ENCODE data around the gene PSMC3. TPM values are rescaled to one million over a fixed set of nuclear protein-coding genes. Genes with fewer than 3 reads are reported as not detected.

The PSMC3 gene
- total and polyA plus RNA-seq, 2 donors = 60.1 to 177 TPM

DNA sequence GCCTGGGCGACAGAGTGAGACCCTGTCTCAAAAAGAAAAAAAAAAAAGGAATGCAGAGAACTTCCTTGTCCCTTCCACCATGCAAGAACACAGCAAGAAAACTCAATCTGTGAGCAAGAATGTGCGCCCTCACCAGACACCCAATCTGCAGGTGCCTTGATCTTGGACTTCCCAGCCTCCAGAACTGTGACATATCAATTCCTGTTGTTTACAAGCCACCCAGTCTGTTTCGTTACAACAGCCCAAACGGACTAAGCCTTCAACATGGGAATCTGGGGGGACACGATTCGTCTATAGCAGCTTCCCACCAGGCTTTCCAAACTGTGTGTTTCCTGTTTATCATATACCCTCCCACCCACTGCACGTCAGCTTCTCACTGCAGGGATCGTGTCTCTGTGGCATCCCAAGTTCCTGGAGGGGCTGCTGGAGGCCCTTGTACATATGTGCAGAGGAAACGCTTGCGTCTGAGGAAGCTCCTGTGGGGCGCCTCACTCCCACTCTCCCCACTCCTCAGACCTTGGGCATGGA is 11.0 kb upstream of the PSMC3 start:
- no peaks in the 10 kb centered on the region for H3K4me1 ChIP-seq (ENCODE audit: insufficient read depth)
- no peak overlapping the region for H3K4me3 ChIP-seq (ENCODE audit: low read depth, low read length)
- H3K27ac ChIP-seq (ENCODE audit: low read depth) = no peak overlapping the region
- DNase-seq (ENCODE audit: extremely low spot score) = no peak
- WGBS = 79% methylated on average over 11 of the region's 11 CpGs
- H3K36me3 ChIP-seq (ENCODE audit: insufficient read depth) = no peaks in the 10 kb centered on the region

DNA sequence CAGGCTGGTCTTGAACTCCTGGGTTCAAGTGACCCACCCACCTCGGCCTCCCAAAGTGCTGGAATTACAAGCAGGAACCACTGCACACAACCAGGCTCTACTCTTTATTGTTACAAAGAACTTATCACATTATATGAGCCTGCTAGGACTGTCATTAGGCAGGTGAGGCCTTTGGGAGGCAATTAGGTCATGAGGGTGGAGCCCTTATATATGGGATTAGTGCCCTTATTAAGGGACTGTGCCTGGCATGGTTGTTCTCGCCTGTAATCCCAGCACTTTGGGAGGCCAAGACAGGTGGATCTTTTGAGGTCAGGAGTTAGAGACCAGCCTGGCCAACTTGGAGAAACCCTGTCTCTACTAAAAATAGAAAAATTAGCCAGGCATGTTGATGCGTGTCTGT is 10.5 kb upstream of the PSMC3 start:
- DNase-seq (ENCODE audit: extremely low spot score) = no peak
- Histone ChIP-seq H3K36me3 (ENCODE audit: insufficient read depth) (no peaks in the 10 kb centered on the region), H3K27ac (ENCODE audit: low read depth) (no peak overlapping the region), H3K4me1 (ENCODE audit: insufficient read depth) (no peaks in the 10 kb centered on the region), H3K4me3 (ENCODE audit: low read depth, low read length) (no peak overlapping the region)
- 95% methylated on average over 3 of the region's 3 CpGs for WGBS

DNA sequence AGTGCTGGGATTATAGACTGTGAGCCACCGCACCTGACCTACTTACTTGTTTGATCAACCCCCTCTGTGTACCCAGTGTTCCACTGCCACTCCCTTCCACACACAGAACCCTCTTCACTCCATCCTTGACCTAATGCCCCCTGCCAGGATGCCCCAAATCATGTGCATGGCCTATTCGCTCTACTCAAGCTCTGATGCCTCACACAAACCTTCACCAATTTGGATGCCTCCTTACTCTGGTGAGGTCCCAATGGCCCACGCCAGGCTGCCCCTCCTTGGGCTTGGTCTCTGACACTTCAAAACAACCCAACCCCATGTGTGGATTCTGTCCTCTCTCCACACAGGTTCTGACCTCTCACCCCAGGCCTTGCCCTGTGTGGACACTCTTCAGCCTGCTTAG is 9.4 kb upstream of the PSMC3 start:
- no peak for DNase-seq (ENCODE audit: extremely low spot score)
- H3K4me1 ChIP-seq (ENCODE audit: insufficient read depth) = no peaks in the 10 kb centered on the region
- H3K36me3 ChIP-seq (ENCODE audit: insufficient read depth) = no peaks in the 10 kb centered on the region
- no peak overlapping the region for H3K27ac ChIP-seq (ENCODE audit: low read depth)
- 94% methylated on average over 3 of the region's 3 CpGs for WGBS
- no peak overlapping the region for H3K4me3 ChIP-seq (ENCODE audit: low read depth, low read length)

DNA sequence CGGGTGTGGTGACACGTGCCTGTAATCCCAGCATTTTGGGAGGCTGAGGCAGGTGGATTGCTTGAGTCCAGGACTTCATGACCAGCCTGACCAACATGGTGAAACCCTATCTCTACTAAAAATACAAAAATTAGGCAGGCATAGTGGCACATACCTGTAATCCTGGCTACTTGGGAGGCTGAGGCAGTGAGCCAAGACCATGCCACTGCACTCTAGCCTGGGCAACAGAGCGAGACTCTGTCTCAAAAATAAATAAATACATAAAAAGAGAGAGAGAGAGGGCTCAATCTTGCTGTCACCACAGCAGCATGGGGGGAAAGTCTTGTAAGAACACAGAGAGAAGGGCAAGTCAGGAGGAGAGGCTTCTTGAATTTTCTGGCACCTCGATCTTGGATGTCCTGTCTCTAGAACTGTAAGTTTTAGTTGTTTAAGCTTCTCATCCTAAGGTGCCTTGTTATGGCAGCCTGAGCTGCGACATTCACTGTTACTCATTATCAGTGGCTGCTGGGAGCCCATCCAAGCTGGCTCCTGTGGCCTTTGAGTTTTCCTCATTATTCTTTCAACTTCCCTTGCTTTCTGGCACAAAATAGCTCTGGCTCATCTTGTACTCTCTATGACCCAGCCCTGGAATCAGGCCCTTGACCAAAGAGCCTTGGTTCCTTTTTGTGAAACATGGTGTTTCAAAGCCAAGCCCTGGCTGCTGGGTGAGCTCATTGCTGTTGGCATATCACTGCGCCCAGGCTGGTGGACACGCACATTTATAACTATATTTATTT is 8.0 kb upstream of the PSMC3 start:
- Histone ChIP-seq H3K36me3 (ENCODE audit: insufficient read depth) (no peaks in the 10 kb centered on the region), H3K27ac (ENCODE audit: low read depth) (no peak overlapping the region), H3K4me3 (ENCODE audit: low read depth, low read length) (no peak overlapping the region), H3K4me1 (ENCODE audit: insufficient read depth) (no peaks in the 10 kb centered on the region)
- 75% methylated on average over 7 of the region's 7 CpGs for WGBS
- no peak for DNase-seq (ENCODE audit: extremely low spot score)

GRCh38 chr11:47433157-47433556 is 6.9 kb upstream of the PSMC3 start:
- no peak overlapping the region for H3K27ac ChIP-seq (ENCODE audit: low read depth)
- H3K4me1 ChIP-seq (ENCODE audit: insufficient read depth) = no peaks in the 10 kb centered on the region
- no peak for DNase-seq (ENCODE audit: extremely low spot score)
- H3K4me3 ChIP-seq (ENCODE audit: low read depth, low read length) = no peak overlapping the region
- no peaks in the 10 kb centered on the region for H3K36me3 ChIP-seq (ENCODE audit: insufficient read depth)
- WGBS = 41% methylated on average over 3 of the region's 3 CpGs

- DNase-seq (ENCODE audit: extremely low spot score) = no peak
- H3K4me3 ChIP-seq (ENCODE audit: low read depth, low read length) = no peak overlapping the region
- no peak overlapping the region for H3K27ac ChIP-seq (ENCODE audit: low read depth)
- 90% methylated on average over 9 of the region's 9 CpGs for WGBS
- no peaks in the 10 kb centered on the region for H3K36me3 ChIP-seq (ENCODE audit: insufficient read depth)
- H3K4me1 ChIP-seq (ENCODE audit: insufficient read depth) = no peaks in the 10 kb centered on the region
Observed at GRCh38 chr11:47431356-47432083, 5.3 kb upstream of the PSMC3 start.

DNA sequence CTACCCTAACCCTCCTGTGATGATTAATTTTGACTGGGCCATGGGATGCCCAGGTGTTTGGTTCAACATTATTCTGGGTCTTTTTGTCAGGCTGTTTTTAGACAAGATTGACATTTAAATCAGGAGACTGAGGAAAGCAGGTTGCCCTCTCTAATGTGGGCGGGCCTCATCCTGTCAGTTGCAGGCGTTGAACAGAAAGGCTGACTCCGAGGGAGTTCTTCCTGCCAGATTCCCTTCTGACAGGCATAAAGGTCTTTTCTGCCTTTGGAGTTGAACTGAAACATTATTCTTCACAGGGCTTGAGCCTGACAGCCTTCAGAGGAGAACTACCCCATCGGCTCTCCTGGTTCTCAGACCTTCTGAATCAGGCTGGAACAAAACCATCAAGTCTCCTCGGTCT is 4.3 kb upstream of the PSMC3 start:
- 67% methylated on average over 5 of the region's 5 CpGs for WGBS
- no peaks in the 10 kb centered on the region for H3K36me3 ChIP-seq (ENCODE audit: insufficient read depth)
- H3K4me3 ChIP-seq (ENCODE audit: low read depth, low read length) = no peak overlapping the region
- no peak overlapping the region for H3K27ac ChIP-seq (ENCODE audit: low read depth)
- DNase-seq (ENCODE audit: extremely low spot score) = no peak
- no peaks in the 10 kb centered on the region for H3K4me1 ChIP-seq (ENCODE audit: insufficient read depth)

DNA sequence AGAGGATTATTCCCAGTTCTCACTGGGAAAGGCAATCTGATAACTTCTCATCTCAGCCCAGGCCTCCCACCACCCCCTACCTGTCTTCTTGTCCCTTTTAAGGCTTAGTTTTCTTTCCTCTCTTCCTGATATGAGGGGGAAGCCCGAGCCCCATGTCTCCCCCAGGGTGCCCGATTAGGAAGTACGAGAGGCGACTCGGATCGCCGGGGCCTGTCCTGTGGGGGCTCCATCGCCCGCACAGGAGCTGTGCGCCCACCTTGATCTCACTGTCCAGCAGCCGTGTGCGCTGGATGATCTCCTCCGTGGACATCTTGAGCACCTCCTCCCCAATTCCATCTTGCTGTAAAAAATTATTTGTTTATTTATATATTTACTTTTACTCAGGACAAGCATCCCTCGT is 628 bp downstream of the PSMC3 start:
- under 1% methylated on average over 14 of the region's 14 CpGs for WGBS
- no peak for DNase-seq (ENCODE audit: extremely low spot score)
- no peaks in the 10 kb centered on the region for H3K4me1 ChIP-seq (ENCODE audit: insufficient read depth)

GRCh38 chr11:47418454-47419259 is 7.6 kb downstream of the PSMC3 start:
- Histone ChIP-seq H3K27ac (ENCODE audit: low read depth) (no peak overlapping the region), H3K36me3 (ENCODE audit: insufficient read depth) (no peaks in the 10 kb centered on the region), H3K4me1 (ENCODE audit: insufficient read depth) (peaks cover 3% of the 10 kb centered on the region), H3K4me3 (ENCODE audit: low read depth, low read length) (no peak overlapping the region)
- no peak for DNase-seq (ENCODE audit: extremely low spot score)
- WGBS = 83% methylated on average over 23 of the region's 23 CpGs

More for the DNA sequence above, 628 bp downstream of the PSMC3 start:
- H3K36me3 ChIP-seq (ENCODE audit: insufficient read depth) = no peaks in the 10 kb centered on the region
- H3K27ac ChIP-seq (ENCODE audit: low read depth) = no peak overlapping the region
- H3K4me3 ChIP-seq (ENCODE audit: low read depth, low read length) = peak overlapping the region; percentile 75

GRCh38 chr11:47417712-47418111 is 8.5 kb downstream of the PSMC3 start:
- no peak for DNase-seq (ENCODE audit: extremely low spot score)
- Histone ChIP-seq H3K27ac (ENCODE audit: low read depth) (no peak overlapping the region), H3K36me3 (ENCODE audit: insufficient read depth) (no peaks in the 10 kb centered on the region), H3K4me1 (ENCODE audit: insufficient read depth) (peaks cover 3% of the 10 kb centered on the region), H3K4me3 (ENCODE audit: low read depth, low read length) (no peak overlapping the region)
- 87% methylated on average over 6 of the region's 6 CpGs for WGBS

DNA sequence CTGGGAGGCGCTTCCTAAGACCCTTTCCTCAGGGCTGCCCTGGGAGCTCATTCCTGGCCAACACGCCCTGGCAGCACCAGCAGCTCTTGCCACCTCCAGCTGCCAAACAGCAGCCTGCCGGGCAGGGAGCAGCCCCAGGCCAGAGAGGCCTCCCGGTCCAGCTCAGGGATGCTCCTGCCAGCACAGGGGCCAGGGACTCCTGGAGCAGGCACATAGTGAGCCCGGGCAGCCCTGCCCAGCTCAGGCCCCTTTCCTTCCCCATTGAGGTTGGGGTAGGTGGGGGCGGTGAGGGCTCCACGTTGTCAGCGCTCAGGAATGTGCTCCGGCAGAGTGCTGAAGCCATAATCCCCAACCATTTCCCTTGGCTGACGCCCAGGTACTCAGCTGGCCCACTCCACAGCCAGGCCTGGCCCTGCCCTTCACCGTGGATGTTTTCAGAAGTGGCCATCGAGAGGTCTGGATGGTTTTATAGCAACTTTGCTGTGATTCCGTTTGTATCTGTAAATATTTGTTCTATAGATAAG is 10.2 kb downstream of the PSMC3 start:
- peak; percentile 36 for DNase-seq (ENCODE audit: extremely low spot score)
- H3K27ac ChIP-seq (ENCODE audit: low read depth) = peak overlapping the region; percentile 79
- H3K36me3 ChIP-seq (ENCODE audit: insufficient read depth) = no peaks in the 10 kb centered on the region
- WGBS = 12% methylated on average over 13 of the region's 13 CpGs
- H3K4me3 ChIP-seq (ENCODE audit: low read depth, low read length) = no peak overlapping the region
- H3K4me1 ChIP-seq (ENCODE audit: insufficient read depth) = peaks cover 3% of the 10 kb centered on the region

DNA sequence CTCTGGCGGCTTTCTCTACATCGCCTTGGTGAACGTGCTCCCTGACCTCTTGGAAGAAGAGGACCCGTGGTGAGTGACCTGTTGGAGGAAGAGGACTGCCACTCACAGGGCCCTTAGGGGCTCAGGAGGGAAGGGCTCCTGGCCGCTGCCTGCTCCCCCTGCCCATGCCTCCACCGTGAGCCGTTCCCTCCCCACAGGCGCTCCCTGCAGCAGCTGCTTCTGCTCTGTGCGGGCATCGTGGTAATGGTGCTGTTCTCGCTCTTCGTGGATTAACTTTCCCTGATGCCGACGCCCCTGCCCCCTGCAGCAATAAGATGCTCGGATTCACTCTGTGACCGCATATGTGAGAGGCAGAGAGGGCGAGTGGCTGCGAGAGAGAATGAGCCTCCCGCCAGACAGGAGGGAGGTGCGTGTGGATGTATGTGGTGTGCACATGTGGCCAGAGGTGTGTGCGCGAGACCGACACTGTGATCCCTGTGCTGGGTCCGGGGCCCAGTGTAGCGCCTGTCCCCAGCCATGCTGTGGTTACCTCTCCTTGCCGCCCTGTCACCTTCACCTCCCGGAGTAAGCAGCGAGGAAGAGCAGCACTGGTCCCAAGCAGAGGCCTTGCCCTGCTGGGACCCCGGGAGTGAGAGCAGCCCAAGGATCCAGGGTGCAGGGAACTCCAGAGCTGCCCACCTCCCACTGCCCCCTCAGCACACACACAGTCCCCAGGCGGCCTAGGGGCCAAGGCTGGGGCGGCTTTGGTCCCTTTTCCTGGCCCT is 11.0 kb downstream of the PSMC3 start:
- Histone ChIP-seq H3K4me3 (ENCODE audit: low read depth, low read length) (no peak overlapping the region), H3K36me3 (ENCODE audit: insufficient read depth) (no peaks in the 10 kb centered on the region), H3K4me1 (ENCODE audit: insufficient read depth) (peaks cover 3% of the 10 kb centered on the region), H3K27ac (ENCODE audit: low read depth) (peak overlapping the region; percentile 79)
- 78% methylated on average over 31 of the region's 31 CpGs for WGBS
- DNase-seq (ENCODE audit: extremely low spot score) = no peak

DNA sequence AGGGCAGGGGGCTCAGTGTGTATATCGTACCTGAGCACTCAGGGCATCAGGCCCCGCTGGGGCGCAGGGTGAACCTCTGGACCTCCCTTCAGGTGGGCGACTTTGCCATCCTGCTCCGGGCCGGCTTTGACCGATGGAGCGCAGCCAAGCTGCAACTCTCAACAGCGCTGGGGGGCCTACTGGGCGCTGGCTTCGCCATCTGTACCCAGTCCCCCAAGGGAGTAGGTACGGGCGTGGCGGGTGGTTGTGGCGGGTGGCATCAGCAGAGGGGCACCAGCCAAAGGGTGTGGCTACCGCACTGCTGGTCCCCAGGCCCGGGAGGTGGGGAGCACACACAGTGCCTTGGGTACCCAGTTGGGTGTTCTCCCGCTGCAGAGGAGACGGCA is 11.6 kb downstream of the PSMC3 start:
- DNase-seq (ENCODE audit: extremely low spot score) = no peak
- Histone ChIP-seq H3K4me3 (ENCODE audit: low read depth, low read length) (no peak overlapping the region), H3K4me1 (ENCODE audit: insufficient read depth) (peaks cover 3% of the 10 kb centered on the region), H3K36me3 (ENCODE audit: insufficient read depth) (no peaks in the 10 kb centered on the region), H3K27ac (ENCODE audit: low read depth) (no peak overlapping the region)
- WGBS = 89% methylated on average over 19 of the region's 19 CpGs
